WTC11 (cell line): ENCODE measurements around the gene EXOC4. TPM values are rescaled to one million over a fixed set of nuclear protein-coding genes. Genes with fewer than 3 reads are reported as not detected.
A peak's percentile ranks its signal among the peaks of the same experiment; 100 is the strongest.

Source experiments
- ATAC-seq: fragments of 200-7000 bp; cut with Tn5 transposase; 2 replicates; pipeline ENCODE4 v1.10.0; 2021; ENCODE audit warnings: mild to moderate bottlenecking, moderate library complexity
- CTCF ChIA-PET: fragments of 300-600 bp; sonication (Branson Sonifier 250); formaldehyde crosslinking; loops from one replicate; lab custom pipeline; 2021; ENCODE audit warnings: antibody characterized with exemption; lab: Charles Lee
- POLR2A ChIA-PET: fragments of 350-600 bp; sonication (Branson Sonifier 250); formaldehyde crosslinking; loops from one replicate; lab custom pipeline; 2021; ENCODE audit warnings: antibody characterized with exemption; lab: Charles Lee
- DNase-seq: peaks from one replicate; pipeline ENCODE4 v3.0.0; 2021; ENCODE audit warnings: low spot score
- H3K27ac Mint-ChIP-seq: 2 replicates; pipeline ENCODE4 v1.8.0; 2021; ENCODE audit warnings: mixed read lengths
- H3K27me3 Mint-ChIP-seq: 2 replicates; pipeline ENCODE4 v1.8.0; 2021; ENCODE audit warnings: low read depth, mild to moderate bottlenecking, moderate library complexity, mixed read lengths
- H3K36me3 Mint-ChIP-seq: 2 replicates; pipeline ENCODE4 v1.8.0; 2021; ENCODE audit warnings: mixed read lengths
- H3K4me1 Mint-ChIP-seq: 2 replicates; pipeline ENCODE4 v1.8.0; 2022; ENCODE audit warnings: mixed read lengths
- H3K4me3 Mint-ChIP-seq: 2 replicates; pipeline ENCODE4 v1.8.0; 2021; ENCODE audit warnings: mild to moderate bottlenecking, moderate library complexity, mixed read lengths
- H3K9me3 Mint-ChIP-seq: 2 replicates; pipeline ENCODE4 v1.8.0; 2021; ENCODE audit warnings: mixed read lengths
- ARID4B ChIP-seq: sonication (generic); formaldehyde crosslinking; IDR thresholded peaks from 2 replicates; pipeline ENCODE4 v1.8.0; 2023; ENCODE audit warnings: missing genetic modification reagents, mild to moderate bottlenecking, borderline replicate concordance
- CBFB ChIP-seq: sonication (generic); formaldehyde crosslinking; IDR thresholded peaks from 2 replicates; pipeline ENCODE4 v1.8.1; 2022; ENCODE audit warnings: mild to moderate bottlenecking, low read depth, missing genetic modification reagents
- CREM ChIP-seq: sonication (generic); formaldehyde crosslinking; IDR thresholded peaks from 2 replicates; pipeline ENCODE4 v1.8.1; 2022; ENCODE audit warnings: mild to moderate bottlenecking, missing genetic modification reagents, moderate library complexity
- EMX1 ChIP-seq: fragments of 250-450 bp; sonication (Bioruptor Pico); IDR thresholded peaks from 2 replicates; pipeline ENCODE4 v1.8.0; 2021; ENCODE audit warnings: mild to moderate bottlenecking
- ETV6 ChIP-seq: sonication (generic); formaldehyde crosslinking; IDR thresholded peaks from 2 replicates; pipeline ENCODE4 v1.8.1; 2022; ENCODE audit warnings: mild to moderate bottlenecking, missing genetic modification reagents
- FOXJ3 ChIP-seq: sonication (generic); formaldehyde crosslinking; IDR thresholded peaks from 2 replicates; pipeline ENCODE4 v1.9.0; 2021; ENCODE audit warnings: missing genetic modification reagents, mild to moderate bottlenecking, borderline replicate concordance
- GRHL2 ChIP-seq: fragments of 250-450 bp; sonication (Bioruptor Pico); IDR thresholded peaks from 2 replicates; pipeline ENCODE4 v1.8.0; 2022; ENCODE audit warnings: mild to moderate bottlenecking, moderate library complexity; ENCODE audit not compliant: insufficient replicate concordance, severe bottlenecking
- GTF2I ChIP-seq: fragments of 250-450 bp; sonication (Bioruptor Pico); conservative IDR thresholded peaks from 2 replicates; pipeline ENCODE4 v1.4.0; 2021; ENCODE audit warnings: mild to moderate bottlenecking
- NFATC4 ChIP-seq: fragments of 250-450 bp; sonication (Bioruptor Pico); IDR thresholded peaks from 2 replicates; pipeline ENCODE4 v1.9.0; 2021; ENCODE audit warnings: mild to moderate bottlenecking
- NFE2L1 ChIP-seq: sonication (generic); formaldehyde crosslinking; IDR thresholded peaks from 2 replicates; pipeline ENCODE4 v1.8.1; 2023; ENCODE audit warnings: missing genetic modification reagents
- NR2C2 ChIP-seq: sonication (generic); formaldehyde crosslinking; IDR thresholded peaks from 2 replicates; pipeline ENCODE4 v1.8.0; 2022; ENCODE audit warnings: mild to moderate bottlenecking, missing genetic modification reagents
- ZNF121 ChIP-seq: sonication (generic); formaldehyde crosslinking; IDR thresholded peaks from 2 replicates; pipeline ENCODE4 v1.8.0; 2023; ENCODE audit warnings: missing genetic modification reagents
- ZNF425 ChIP-seq: fragments of 250-450 bp; sonication (Bioruptor Pico); conservative IDR thresholded peaks from 2 replicates; pipeline ENCODE4 v1.9.0; 2021; ENCODE audit warnings: mild to moderate bottlenecking
- ZNF532 ChIP-seq: fragments of 250-450 bp; sonication (Bioruptor Pico); IDR thresholded peaks from 2 replicates; pipeline ENCODE4 v1.9.0; 2021; ENCODE audit warnings: mild to moderate bottlenecking, borderline replicate concordance
- total RNA-seq: library from RNA; stranded (reverse); gene quantifications from 3 replicates; pipeline ENCODE4 v1.2.3, GENCODE V29; 2021
- TF ChIP-seq, protein P1 (sequence below): sonication (generic); formaldehyde crosslinking; conservative IDR thresholded peaks from 2 replicates; pipeline ENCODE4 v1.8.1; 2022; ENCODE audit warnings: mild to moderate bottlenecking, missing genetic modification reagents
- TF ChIP-seq, protein P2 (sequence below): sonication (generic); formaldehyde crosslinking; IDR thresholded peaks from 2 replicates; pipeline ENCODE4 v1.8.1; 2022; ENCODE audit warnings: missing genetic modification reagents, borderline replicate concordance

The EXOC4 gene
- total RNA-seq, 1 experiment from 2014 or later, result 62.0 TPM

DNA sequence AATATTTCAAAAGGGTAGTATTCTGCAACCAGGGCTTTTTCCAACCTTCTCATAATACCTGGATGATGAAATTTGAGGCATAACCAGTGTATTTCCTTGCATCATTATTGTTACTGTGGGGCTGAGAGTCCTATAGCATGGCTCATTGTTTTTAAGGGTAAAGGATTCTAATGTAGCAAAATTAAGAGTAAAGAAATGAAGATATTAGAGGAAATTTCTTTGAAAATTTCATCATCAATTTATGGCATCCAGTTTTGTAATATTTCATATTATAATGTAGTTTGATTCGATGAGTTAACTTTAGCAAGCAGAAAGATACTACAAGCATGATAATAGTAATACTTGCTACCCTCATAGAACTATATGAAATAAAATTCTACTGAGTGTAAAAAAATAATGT, 486.9 kb downstream of the EXOC4 start:
- ChIA-PET CTCF (no interaction called here), POLR2A (no interaction called here)
- TF ChIP-seq EMX1 (CRISPR knock-in tag), result no peak
- no peak for TF ChIP-seq FOXJ3
- H3K4me1 Mint-ChIP-seq, result peaks cover 35% of the 10 kb centered on the region
- no peak for DNase-seq
- no peak overlapping the region for H3K27ac Mint-ChIP-seq
- no peak overlapping the region for H3K4me3 Mint-ChIP-seq
- no peaks in the 10 kb centered on the region for H3K36me3 Mint-ChIP-seq
- no peak for ATAC-seq
- no peaks in the 10 kb centered on the region for H3K9me3 Mint-ChIP-seq
- H3K27me3 Mint-ChIP-seq, result no peaks in the 10 kb centered on the region

DNA sequence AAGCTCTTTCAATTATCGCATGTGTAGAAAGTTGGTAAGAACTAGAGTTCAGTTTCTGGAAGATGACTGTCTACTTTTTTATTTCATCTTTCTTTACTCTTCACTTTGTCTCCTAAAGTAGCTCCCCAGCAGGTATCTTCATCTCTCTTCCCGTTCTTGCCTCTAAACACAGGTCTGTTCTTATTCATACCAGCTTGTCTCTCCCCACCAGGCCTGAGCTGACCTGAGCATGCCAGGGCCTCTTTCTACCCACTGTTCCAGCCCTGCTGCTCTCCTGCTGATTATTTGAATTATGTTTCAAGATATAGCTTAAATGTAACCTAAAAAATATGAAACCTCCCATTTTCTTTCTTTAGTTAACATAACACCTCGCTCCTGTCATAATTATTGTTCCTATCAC, 488.2 kb downstream of the EXOC4 start:
- H3K36me3 Mint-ChIP-seq, result no peaks in the 10 kb centered on the region
- no peak overlapping the region for H3K4me3 Mint-ChIP-seq
- H3K9me3 Mint-ChIP-seq, result no peaks in the 10 kb centered on the region
- DNase-seq, result no peak
- TF ChIP-seq NFATC4 (CRISPR knock-in tag), result no peak
- TF ChIP-seq ARID4B (CRISPR knock-in tag), result no peak
- TF ChIP-seq ZNF425 (CRISPR knock-in tag), result no peak
- no peak for TF ChIP-seq CREM (CRISPR knock-in tag)
- TF ChIP-seq, protein P1, sequence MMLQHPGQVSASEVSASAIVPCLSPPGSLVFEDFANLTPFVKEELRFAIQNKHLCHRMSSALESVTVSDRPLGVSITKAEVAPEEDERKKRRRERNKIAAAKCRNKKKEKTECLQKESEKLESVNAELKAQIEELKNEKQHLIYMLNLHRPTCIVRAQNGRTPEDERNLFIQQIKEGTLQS (CRISPR knock-in tag), result no peak
- no peak for TF ChIP-seq ZNF121 (CRISPR knock-in tag)
- TF ChIP-seq NFE2L1 (CRISPR knock-in tag), result no peak
- TF ChIP-seq ZNF532 (CRISPR knock-in tag), result no peak
- no peak for TF ChIP-seq ETV6 (CRISPR knock-in tag)
- no peak for TF ChIP-seq CBFB (CRISPR knock-in tag)
- TF ChIP-seq NR2C2 (CRISPR knock-in tag), result no peak
- no peak for TF ChIP-seq GRHL2 (CRISPR knock-in tag)
- no peak for TF ChIP-seq GTF2I (CRISPR knock-in tag)
- TF ChIP-seq, protein P2, sequence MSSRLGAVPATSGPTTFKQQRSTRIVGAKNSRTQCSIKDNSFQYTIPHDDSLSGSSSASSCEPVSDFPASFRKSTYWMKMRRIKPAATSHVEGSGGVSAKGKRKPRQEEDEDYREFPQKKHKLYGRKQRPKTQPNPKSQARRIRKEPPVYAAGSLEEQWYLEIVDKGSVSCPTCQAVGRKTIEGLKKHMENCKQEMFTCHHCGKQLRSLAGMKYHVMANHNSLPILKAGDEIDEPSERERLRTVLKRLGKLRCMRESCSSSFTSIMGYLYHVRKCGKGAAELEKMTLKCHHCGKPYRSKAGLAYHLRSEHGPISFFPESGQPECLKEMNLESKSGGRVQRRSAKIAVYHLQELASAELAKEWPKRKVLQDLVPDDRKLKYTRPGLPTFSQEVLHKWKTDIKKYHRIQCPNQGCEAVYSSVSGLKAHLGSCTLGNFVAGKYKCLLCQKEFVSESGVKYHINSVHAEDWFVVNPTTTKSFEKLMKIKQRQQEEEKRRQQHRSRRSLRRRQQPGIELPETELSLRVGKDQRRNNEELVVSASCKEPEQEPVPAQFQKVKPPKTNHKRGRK (CRISPR knock-in tag), result no peak
- no peaks in the 10 kb centered on the region for H3K27me3 Mint-ChIP-seq
- POLR2A ChIA-PET, result no interaction called here
- CTCF ChIA-PET, result no interaction called here
- peak; percentile 60; the same call in 1 of the 2 replicates for ATAC-seq
- H3K4me1 Mint-ChIP-seq, result peaks cover 34% of the 10 kb centered on the region
- no peak overlapping the region for H3K27ac Mint-ChIP-seq
